Dermis microvascular lymphatic vessel endothelial cell (primary cell): ENCODE data around the gene RRBP1. TPM values are rescaled to one million over a fixed set of nuclear protein-coding genes. Genes with fewer than 3 reads are reported as not detected.
"Not testable (repeated sequence)": the region's sequence is repeated elsewhere in the genome, so short reads cannot be mapped to it uniquely, and the experiment has no call there.

Experiments used
- DNase-seq, 2 donors: peaks; one replicate each; pipeline versions ENCODE4 v3.0.0 to v3.0.0-alpha.2; 2010; ENCODE audit warnings: low read depth in 2 of 2
- total RNA-seq: library from RNA; depleted of rRNA; stranded (reverse); fragments of >200 nt; gene quantifications from 2 replicates; pipeline ENCODE4 v1.2.1, GENCODE V29; 2014

The RRBP1 gene
- total RNA-seq, 1 donor from 2014 or later = 41.6 TPM

DNA sequence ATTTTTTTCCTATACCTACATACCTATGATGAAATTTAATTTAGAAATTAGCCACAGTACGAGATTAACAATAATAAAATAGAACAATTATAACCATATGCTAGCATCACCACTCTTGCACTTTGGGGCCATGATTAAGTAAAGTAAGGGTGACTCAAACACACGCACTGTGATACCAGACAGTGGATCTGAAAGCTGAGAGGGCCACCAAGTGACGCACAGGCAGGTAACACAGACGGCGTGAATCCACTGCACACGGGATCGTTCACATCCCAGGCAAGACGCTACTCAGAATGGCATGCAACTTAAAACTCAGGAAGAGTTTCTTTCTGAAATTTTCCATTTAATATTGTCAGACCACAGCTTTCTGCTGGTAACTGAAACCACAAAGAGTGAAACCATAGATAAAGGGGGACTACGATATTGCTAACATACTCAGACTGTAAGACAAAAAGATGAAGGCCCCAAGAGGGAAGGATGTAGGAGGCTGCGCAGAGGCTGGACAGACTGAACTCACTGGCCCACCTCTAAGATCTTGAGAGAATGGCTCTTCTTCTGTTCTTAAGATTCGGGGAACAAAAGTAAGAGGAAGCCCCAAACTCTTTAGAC lies 17.9 kb downstream of the RRBP1 start:
- no peak for DNase-seq

DNA sequence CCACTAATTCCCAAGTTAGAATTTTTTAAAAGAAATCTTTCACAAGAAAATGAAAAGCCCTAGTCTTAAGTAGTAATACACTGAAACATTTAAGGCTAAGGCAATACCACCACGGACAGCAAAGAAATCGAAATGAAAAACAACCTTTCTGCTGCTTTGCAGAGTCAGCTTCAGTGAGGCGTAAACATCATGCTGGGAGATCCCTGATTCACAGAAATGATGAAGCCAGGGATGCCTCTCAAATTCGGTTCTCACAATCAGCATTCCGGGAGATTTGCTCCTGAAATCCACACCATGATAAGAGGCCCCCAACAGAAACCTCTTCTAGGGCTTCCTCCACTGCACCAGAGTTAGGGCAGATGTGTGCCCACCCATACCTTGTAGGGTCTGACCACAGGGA lies 18.6 kb downstream of the RRBP1 start:
- DNase-seq = no peak

DNA sequence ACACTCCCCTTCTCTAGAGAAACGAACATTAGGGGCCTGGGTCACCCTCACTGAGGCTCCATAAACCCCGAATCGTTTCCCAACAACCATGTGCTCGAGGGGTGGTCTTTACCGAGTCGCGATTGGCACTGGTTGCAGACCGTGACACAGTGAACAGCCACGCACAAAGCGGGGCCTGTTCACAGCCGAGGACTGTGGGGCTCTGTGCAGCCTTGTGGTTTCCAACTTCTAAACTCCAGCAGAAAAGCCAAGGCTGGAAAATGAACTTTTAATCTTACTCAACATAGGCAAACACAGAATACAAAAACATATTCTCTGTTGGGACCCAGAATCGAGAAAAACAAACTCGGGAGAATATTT lies 19.0 kb downstream of the RRBP1 start:
- DNase-seq = no peak

DNA sequence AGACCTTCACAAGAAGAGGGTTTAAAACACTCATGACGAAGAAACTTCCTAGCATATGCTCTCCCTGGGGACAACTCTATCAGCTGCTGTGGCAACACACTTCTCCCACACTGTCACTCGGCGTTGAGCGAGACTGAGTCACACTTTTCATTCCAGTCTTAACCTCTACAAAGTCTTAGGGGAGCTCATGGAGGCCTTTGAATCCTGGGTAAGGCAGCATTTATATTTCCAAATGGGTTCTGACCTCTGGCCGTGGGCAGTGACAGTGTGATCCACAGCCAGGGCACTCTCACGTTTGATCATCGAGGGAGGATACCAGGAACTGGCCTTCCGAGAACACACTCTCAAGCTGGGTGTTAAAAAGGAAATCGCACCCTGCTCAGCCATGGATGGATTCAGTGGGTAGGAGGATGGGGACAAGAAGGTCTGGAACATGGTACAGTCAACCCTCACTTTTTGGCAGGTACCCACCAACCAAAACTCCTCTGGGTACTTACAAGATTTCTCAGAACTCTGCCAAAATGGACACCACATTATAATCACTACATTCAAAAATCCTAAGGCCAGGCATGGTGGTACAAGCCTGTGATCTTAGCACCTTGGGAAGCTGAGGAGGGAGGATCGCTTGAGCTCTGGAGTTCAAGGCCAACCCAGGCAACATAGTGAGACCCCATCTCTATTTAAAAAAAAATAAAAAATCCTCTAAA lies 19.6 kb downstream of the RRBP1 start:
- no peak for DNase-seq

DNA sequence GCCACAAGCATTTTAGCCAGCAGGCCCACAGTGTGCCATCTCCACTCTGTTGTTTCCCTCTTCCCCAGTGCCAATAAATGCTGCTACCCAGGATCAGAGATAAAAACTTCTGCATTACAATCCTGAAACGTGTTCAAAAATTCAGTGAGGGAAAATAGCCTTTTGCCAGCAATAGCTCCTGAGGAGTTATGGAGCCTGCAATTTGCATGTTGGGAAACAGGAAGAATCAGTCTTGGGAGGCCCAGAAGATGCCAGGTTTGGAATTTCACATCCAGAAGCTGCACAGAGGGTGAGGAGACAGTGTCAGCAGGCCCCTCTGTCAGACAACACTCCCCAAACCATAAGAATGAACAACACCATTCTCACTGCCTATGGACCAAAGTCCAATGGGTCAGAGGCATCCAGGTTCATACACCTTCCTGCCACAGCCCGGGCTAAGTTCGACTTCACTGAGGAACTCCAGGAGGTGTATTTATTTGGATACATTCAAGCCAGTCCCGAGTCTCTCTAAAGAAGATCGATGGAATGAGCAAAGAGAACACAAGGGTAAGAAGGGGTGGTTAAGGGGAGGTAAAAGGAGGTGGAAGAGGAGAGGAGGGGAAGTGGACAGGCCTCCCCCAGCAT lies 20.8 kb downstream of the RRBP1 start:
- no peak for DNase-seq

DNA sequence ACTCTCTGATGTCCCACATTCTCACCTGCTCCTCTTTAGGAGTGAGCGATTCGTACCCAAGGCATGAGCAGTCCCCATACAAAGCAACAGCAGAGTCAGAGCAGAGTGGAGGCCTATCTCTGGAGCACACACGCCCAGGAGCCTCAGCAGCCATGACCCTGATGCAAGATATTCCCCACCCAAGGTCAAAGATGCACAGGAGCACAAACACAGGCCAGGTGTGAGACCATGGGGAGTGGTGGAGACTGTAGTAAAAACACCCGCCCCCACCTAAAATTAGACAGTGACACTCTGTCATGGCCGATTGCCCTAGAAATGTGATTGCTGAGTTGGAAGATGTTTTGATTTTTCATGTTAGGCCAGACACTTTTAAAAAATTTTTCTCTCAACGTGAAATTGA lies 21.4 kb downstream of the RRBP1 start:
- DNase-seq = no peak

DNA sequence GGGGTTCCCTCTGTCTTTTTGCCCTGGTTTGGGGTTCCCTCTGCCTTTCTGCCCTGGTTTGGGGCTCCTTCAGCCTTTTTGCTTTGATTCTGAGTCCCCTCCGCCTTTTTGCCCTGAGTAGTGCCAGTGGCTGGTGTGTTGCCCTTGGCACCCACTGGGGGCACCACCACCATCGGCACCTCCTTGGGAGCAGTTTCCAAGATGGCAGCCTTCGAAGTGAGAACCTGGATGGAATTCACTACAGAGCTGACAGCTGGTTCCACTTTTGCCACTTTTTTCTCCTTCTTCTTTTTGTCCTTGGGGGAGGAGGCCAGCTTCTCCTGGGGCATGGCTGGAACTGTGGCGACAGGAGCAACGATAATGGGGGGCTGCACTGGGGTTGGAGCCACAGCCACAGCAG lies 22.2 kb downstream of the RRBP1 start:
- DNase-seq = no peak

DNA sequence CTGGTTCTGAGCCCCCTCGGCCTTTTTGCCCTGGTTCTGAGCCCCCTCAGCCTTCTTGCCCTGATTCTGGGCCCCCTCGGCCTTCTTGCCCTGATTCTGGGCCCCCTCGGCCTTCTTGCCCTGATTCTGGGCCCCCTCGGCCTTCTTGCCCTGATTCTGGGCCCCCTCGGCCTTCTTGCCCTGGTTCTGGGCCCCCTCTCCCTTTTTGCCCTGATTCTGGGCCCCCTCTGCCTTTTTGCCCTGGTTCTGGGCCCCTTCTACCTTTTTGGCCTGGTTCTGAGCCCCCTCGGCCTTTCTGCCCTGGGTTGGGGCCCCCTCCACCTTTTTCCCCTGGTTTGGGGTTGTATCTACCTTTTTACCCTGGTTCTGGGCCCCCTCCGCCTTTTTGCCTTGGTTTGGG lies 22.7 kb downstream of the RRBP1 start:
- DNase-seq = not testable (repeated sequence)

DNA sequence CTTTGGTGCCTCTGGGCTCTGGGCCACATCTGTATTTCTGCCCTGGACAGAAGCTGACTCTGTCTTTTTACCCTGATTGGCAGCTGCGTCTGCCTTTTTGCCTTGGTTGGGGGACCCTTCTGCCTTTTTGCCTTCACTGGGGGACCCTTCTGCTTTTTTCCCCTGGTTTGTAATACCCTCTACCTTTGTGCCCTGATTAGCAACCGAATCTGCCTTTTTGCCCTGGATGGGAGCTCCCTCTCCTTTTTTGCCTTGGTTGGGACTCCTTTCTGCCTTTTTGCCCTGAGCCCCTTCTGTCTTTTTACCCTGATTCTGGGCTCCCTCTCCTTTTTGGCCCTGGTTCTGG lies 23.4 kb downstream of the RRBP1 start:
- DNase-seq = no peak

DNA sequence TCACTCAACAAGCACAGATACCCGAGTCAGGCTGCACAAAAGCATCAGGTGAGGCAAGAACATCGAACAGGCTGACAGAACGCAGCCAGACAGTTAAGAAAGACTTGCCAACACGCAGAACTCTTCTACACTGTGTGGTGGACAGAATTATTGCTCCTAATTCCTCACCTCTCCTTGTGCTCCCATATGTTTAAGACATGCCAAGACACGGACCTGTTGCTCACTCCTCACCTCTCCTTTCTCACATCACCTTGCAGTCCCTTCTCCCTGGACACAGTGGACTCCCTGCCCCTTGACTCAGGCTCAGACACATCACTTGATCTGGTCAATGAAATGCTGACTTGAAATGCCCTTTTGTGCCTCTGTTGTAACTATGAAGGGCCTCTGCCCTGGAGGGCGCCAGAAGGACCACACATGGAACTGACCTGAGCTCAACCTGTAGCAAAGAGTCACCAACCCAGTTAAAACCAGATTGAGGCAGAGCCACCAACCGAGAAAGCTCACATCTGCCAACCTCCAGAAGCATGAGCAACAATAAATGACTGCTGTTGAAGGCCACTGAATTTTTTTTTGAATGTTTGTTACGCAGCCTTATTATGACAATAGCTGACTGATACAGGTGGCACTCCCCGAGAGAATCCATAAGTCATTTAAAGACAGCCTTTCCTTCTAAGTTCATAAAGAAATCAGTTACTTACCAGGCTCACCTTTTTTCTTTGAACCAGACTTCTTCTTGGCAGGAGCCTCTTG lies 24.0 kb downstream of the RRBP1 start:
- DNase-seq = no peak

DNA sequence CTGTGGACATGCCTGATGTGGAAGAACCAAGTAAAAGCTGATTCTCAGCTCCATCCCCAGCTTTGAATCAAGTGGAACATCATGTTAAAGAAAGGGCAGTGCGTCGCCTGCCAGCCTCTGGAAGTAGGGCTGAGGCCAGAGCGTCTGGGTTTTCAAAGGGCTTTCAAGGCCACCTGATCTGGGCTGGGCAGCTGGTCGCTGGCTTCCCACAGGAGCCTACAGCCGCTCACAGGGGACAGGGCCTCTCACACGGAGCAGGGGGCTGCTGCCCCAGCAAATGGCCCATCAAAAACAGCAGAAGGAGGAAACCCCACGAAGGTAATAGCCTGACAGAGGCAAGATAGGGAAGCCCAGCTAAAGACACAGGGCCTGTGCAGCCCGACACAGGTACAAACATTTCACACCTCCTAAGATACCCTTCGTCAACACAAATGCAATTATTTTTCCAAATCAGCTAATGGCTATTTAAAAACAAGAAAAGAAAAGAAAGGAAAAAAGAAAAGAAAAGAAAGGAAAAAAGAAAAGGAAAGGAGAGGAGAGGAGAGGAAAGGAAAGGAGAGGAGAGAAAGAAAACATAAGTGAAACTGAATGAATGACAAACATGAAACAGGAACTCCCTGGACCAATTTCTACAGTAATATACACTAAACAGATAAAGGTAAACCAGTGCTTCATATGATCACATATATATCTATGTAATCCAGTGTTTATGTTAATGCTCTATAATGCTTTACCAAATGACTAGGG lies 24.8 kb downstream of the RRBP1 start:
- no peak for DNase-seq

DNA sequence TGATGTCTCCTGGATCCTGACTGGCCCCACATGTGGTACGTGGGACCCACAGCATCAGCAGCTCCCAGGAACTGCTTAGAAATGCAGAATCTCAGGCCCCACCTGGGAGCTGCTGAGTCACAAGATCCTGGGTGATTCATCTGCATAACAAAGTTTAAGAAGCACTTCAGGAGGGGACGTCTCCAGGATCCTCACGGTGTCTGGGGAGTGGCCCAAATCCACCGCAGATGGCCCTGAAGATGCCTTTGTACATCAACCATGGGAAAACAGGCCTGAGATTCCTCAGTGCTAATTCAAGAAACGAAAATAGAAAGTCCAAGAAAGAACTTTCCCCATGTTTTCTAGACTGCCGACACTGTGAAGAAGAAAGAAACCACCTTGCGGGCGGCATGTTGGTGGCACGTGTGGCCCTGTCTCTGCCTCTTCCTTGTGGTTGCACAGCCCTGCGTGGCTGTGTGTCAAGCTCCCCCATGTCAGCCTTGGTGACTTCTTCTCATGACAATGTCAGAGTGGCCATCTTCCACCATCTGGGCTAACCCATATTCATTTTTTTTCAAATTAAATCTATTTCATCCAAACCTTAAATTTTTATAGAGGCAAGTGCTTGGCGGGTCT lies 26.1 kb downstream of the RRBP1 start:
- no peak for DNase-seq

DNA sequence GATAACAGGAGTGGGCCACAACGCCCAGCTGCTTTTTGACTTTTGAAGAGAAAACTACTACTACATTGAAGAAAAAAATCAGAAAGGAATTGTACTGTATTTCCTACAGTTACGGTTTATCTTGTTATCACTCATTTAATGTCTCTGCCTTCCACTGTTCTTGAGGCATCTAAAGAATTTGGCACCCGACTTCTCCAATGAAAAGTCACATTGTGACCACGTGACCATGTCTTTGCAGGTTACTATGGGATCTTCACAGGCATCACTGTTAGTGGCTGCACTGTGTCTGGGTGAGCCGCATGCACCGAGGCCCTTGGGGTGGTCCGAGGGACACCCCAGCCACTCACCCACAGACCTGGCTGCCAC lies 26.8 kb downstream of the RRBP1 start:
- no peak for DNase-seq

DNA sequence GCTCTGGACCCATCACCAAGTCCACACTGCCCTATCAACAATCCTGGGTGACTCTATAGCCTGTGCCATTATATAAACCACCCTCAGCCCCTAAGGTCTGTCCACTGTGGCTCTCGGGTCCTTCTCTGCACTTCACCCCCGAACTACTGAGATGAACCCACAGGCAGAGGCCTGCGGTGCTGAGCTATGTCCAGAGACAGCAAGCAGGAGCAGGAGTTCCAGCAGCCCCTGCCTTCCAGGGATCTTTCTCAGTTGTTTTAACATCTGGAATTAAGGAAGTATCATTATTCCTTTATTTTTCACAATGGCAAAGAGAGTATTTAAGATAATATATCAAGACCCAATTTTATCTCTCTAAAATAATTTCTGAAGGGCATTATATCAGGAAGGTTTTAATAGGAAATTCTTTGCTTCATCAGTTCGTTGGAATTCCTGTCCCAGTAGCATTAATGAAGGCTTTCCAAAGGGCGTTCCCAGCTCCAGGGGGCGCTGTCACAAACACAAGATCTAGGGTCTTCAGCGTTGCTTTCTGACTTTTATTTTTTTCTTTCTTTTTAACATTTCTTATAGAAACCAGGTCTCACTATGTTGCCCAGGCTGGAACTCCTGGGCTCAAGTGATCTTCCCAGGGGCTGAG lies 27.3 kb downstream of the RRBP1 start:
- DNase-seq = peak; percentile 39 to 66

DNA sequence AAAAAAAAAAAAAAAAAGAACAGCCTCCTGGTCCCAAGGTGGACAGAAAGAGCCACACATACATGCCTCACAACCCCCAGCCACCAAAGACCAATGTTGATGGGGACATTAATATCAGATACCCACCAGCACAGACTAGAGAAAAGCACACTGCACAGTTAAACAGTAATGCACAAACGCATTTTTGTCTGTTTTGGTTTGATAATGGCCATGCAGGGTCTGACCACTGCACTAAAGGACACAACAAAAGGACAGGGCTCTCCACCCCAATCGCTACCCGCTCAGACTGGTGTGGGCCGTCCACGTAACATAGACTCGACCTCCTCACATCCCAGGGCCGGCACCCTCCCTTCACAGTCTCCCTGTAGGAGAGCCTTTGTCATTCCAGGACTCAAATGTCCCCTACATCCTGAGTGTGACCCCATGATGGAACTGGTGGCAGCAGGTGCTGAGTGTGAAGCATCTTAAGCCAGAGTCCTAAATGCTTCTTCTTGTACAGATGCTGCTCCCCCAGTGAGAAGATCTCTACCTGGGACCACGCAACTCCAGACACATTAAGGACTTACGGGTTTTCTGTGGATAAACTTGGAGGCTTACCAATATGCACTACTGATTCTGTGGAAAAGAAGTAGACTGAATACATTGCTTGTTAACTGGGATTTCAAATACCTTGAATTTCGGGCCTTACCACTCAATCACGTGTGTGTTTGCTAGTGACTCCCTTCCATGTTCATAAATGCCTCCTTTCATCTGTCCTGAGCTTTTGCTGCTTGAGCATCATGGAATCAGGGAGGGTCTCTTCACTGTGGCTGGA lies 28.0 kb downstream of the RRBP1 start:
- no peak for DNase-seq

DNA sequence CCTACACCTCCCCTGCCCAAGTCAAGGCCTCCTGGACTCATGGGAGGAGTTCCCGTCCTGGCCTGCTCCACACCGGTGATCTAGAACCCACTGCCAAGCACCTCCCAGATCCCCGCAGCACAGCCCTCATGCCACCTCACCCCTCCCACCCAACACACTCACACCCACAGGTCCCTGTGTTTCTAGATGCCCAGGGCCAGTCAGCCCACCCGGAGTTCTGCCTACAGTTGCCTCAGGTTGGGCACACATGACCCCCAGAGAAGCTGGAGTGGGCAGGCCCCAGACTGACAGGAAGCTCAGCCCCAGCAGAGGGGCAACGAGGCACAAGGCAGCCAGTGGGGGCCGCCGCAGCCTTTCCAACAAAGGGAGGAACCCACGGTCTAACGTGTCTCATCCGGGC lies 29.6 kb downstream of the RRBP1 start:
- no peak for DNase-seq

DNA sequence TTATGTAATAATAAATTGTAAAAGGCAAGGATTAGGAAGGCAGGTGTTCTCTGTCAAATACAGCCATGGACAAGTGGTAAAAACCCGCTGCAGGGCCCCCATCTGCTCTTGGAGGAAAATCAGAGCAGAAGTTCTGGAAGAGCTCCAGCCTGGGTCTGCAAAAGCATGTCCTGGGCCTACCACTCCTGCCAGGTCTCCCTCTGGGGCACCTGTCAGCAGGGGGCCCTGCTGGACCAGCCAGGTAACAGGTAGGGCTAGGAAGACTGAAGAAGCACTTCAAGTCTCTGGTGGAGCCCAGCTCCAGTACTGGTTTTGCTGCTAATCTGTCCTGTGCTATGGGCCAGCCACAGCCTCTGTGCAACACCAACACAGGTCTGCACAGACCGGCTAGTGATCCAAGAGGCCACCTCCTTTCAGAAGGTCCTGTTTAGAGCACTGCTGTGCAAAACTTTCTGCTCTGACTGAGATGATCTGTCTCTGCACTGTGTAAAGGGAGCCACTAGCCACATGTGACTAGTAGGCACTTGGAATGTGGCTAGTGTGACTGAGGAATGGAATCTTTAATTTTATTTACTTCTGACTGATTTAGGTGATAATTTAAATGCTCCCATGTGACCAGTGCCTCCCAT lies 30.2 kb downstream of the RRBP1 start:
- no peak for DNase-seq

DNA sequence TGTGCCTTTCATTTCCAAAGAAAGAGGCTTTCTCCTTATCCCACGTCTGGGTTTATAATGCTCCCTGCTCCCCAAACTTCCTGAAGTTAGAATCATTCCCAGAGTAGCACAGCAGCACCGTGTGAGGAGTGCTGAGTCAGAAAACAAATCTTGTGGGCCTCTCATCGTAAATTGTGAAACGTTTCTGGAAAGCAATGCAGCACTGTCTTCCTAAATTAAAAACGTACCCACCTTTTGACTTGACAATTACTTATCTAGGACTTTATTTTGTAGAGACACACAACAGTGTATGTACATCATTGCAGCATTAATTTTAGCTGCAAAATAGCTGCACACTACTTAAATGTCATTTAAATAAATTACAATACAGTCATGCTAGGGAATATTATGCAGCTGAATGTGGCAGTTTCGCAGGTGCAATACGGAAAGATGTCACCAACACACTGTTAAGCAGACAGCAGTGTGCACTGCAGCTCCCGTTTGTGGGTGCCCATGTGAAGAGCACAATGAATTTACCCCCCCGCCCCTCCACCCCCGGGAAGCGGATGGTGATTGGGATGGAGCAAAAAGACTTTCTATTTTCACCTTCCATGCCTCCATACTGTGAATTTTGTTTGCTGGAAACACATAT lies 30.8 kb downstream of the RRBP1 start:
- no peak for DNase-seq
